HG03175 (cell line): ENCODE data around the gene ALPP.

ENCODE experiments used
- ATAC-seq: cut with Tn5 transposase; IDR thresholded peaks from one replicate; pipeline ENCODE4 v1.9.1; 2021; ENCODE audit warnings: mild to moderate bottlenecking, moderate library complexity; ENCODE audit not compliant: unreplicated experiment

The ALPP gene

GRCh38 chr2:232340171-232340935, 38.2 kb upstream of the ALPP start:
- ATAC-seq: no peak

GRCh38 chr2:232341061-232341738, 37.4 kb upstream of the ALPP start:
- no peak for ATAC-seq

- no peak for ATAC-seq
Measured at GRCh38 chr2:232341739-232342126, 36.8 kb upstream of the ALPP start.

- ATAC-seq: no peak
Measured at GRCh38 chr2:232342635-232343565, 35.7 kb upstream of the ALPP start.

GRCh38 chr2:232343821-232344220, 34.7 kb upstream of the ALPP start:
- no peak for ATAC-seq

GRCh38 chr2:232345251-232345650, 33.3 kb upstream of the ALPP start:
- no peak for ATAC-seq

- ATAC-seq: no peak
Measured at GRCh38 chr2:232347369-232347768, 31.2 kb upstream of the ALPP start.

- no peak for ATAC-seq
Measured at GRCh38 chr2:232348936-232349335, 29.6 kb upstream of the ALPP start.

GRCh38 chr2:232349546-232349945, 29.0 kb upstream of the ALPP start:
- ATAC-seq: no peak

- ATAC-seq: no peak
Measured at GRCh38 chr2:232349946-232350635, 28.5 kb upstream of the ALPP start.

- ATAC-seq: no peak
Measured at GRCh38 chr2:232350804-232351685, 27.5 kb upstream of the ALPP start.

GRCh38 chr2:232351686-232352510, 26.7 kb upstream of the ALPP start:
- no peak for ATAC-seq

- no peak for ATAC-seq
Measured at GRCh38 chr2:232352511-232353091, 25.9 kb upstream of the ALPP start.

GRCh38 chr2:232353096-232353495, 25.5 kb upstream of the ALPP start:
- no peak for ATAC-seq

GRCh38 chr2:232353660-232354059, 24.9 kb upstream of the ALPP start:
- ATAC-seq: no peak

GRCh38 chr2:232354069-232354468, 24.5 kb upstream of the ALPP start:
- no peak for ATAC-seq

- ATAC-seq: no peak
Measured at GRCh38 chr2:232361646-232362045, 16.9 kb upstream of the ALPP start.

- ATAC-seq: no peak
Measured at GRCh38 chr2:232362174-232362900, 16.2 kb upstream of the ALPP start.
